ENCODE results near the gene VPS33A. TPM values are rescaled to one million over a fixed set of nuclear protein-coding genes. Genes with fewer than 3 reads are reported as not detected.

VPS33A gene
- total RNA-seq, 2 donors from 2014 or later: 23.9 to 24.2 TPM

Other genes with a start within 250 kb of the VPS33A start
- gene BCL7A, start 244.6 kb downstream of the VPS33A start, total RNA-seq: 1 to 10 TPM; 3.3 to 5.8 TPM
- 10 to 100 TPM; 34.9 to 36.0 TPM for gene MLXIP, start 187.7 kb downstream of the VPS33A start, total RNA-seq
- gene IL31, start 92.3 kb downstream of the VPS33A start, total RNA-seq: under 1 TPM in 1 of 2 donors, not detected in 1; 0.87 TPM
- under 1 TPM; 0.36 to 0.47 TPM for gene LRRC43, start 83.4 kb downstream of the VPS33A start, total RNA-seq
- 1 to 10 TPM in 1 of 2 donors, not detected in 1; 5.5 TPM for gene B3GNT4, start 62.8 kb downstream of the VPS33A start, total RNA-seq
- gene DIABLO, start 40.4 kb downstream of the VPS33A start, total RNA-seq: 10 to 100 TPM; 50.0 to 63.8 TPM
- gene CLIP1, start 156.2 kb upstream of the VPS33A start, total RNA-seq: 10 to 100 TPM; 40.7 to 69.0 TPM
- gene ZCCHC8, start 234.4 kb upstream of the VPS33A start, total RNA-seq: 10 to 100 TPM; 36.7 to 46.2 TPM